ENCODE measurements around the gene MRPL33. TPM values are rescaled to one million over a fixed set of nuclear protein-coding genes. Genes with fewer than 3 reads are reported as not detected.
"Not testable (repeated sequence)": the region's sequence is repeated elsewhere in the genome, so short reads cannot be mapped to it uniquely, and the experiment has no call there.

MRPL33 gene
- polyA plus RNA-seq, 1 of the 3 experiments (the other 2 are of a cell fraction) = 132 TPM

DNA sequence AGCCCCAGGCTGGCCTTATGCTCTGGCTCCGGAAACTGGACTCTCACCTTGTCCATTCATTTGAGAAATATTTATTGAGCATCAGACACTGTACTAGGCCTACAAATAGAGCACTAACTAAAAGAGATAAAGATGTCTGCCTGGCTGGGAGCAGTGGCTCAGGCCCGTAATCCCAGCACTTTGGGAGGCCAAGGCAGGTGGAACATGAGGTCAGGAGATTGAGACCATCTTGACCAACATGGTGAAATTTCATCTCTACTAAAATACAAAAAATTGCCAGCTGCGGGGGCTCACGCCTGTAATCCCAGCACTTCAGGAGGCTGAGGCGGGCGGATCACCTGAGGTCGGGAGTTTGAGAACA lies 7.6 kb upstream of the MRPL33 start:
- Histone ChIP-seq H3K36me3 (replicated peaks in 1 of 2; ENCODE audit: control insufficient read depth in 1 of 2, insufficient read depth in 2 of 2, low read length in 1 of 2) (no peaks in the 10 kb centered on the region), H3K4me2 (no peak overlapping the region), H3K4me1 (ENCODE audit: control insufficient read depth in 1 of 2, insufficient read depth in 2 of 2, low read depth in 1 of 2, low read length in 1 of 2) (peaks cover 0 to 3% of the 10 kb centered on the region in 2 experiments; a peak in 1 of 4 replicates), H3K79me2 (ENCODE audit: insufficient read depth) (no peaks in the 10 kb centered on the region), H3K9me3 (no peaks in the 10 kb centered on the region), H2AFZ (ENCODE audit: low read depth) (no peak overlapping the region), H3K4me3 (ENCODE audit: low read depth in 2 of 2, low read length in 1 of 2) (no peak overlapping the region), H4K20me1 (ENCODE audit: insufficient read depth) (no peaks in the 10 kb centered on the region), H3K9me2 (no peaks in the 10 kb centered on the region), H3K27me3 (ENCODE audit: insufficient read depth) (no peaks in the 10 kb centered on the region), H3K9ac (no peak overlapping the region), H3F3A (replicated peaks; ENCODE audit: insufficient read depth) (peaks cover 4% of the 10 kb centered on the region), H3K27ac (ENCODE audit: low read depth in 2 of 2, low read length in 1 of 2) (no peak overlapping the region)
- CTCF ChIA-PET = interaction anchor here (1.2 to 2.3 kb wide), 3 partner anchors 9 to 797 kb away, joined by 3 to 9 read pairs (median 3); no protein-coding TSS in a partner anchor
- POLR2A ChIA-PET = no interaction called here
- DNase-seq = no peak
- WGBS (ENCODE audit: low lambda C conversion rate) = 96% methylated on average over 7 of the region's 7 CpGs
- no peak for TF ChIP-seq RFX5 (IDR thresholded peaks at IDR 0.05; ENCODE audit: low read length)
- no peak for TF ChIP-seq RCOR1 (IDR thresholded peaks at IDR 0.05; ENCODE audit: low read length)
- TF ChIP-seq, protein P1, sequence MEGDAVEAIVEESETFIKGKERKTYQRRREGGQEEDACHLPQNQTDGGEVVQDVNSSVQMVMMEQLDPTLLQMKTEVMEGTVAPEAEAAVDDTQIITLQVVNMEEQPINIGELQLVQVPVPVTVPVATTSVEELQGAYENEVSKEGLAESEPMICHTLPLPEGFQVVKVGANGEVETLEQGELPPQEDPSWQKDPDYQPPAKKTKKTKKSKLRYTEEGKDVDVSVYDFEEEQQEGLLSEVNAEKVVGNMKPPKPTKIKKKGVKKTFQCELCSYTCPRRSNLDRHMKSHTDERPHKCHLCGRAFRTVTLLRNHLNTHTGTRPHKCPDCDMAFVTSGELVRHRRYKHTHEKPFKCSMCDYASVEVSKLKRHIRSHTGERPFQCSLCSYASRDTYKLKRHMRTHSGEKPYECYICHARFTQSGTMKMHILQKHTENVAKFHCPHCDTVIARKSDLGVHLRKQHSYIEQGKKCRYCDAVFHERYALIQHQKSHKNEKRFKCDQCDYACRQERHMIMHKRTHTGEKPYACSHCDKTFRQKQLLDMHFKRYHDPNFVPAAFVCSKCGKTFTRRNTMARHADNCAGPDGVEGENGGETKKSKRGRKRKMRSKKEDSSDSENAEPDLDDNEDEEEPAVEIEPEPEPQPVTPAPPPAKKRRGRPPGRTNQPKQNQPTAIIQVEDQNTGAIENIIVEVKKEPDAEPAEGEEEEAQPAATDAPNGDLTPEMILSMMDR (IDR thresholded peaks at IDR 0.05) = no peak
- TF ChIP-seq POLR2AphosphoS5 (IDR thresholded peaks at IDR 0.05; ENCODE audit: low read depth, low read length) = no peak
- TF ChIP-seq, protein P2, sequence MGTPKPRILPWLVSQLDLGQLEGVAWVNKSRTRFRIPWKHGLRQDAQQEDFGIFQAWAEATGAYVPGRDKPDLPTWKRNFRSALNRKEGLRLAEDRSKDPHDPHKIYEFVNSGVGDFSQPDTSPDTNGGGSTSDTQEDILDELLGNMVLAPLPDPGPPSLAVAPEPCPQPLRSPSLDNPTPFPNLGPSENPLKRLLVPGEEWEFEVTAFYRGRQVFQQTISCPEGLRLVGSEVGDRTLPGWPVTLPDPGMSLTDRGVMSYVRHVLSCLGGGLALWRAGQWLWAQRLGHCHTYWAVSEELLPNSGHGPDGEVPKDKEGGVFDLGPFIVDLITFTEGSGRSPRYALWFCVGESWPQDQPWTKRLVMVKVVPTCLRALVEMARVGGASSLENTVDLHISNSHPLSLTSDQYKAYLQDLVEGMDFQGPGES (IDR thresholded peaks at IDR 0.05; ENCODE audit: low read depth, low read length) = no peak
- no peak for TF ChIP-seq RAD21 (IDR thresholded peaks at IDR 0.05; ENCODE audit: low read length)
- TF ChIP-seq SIN3A (IDR thresholded peaks at IDR 0.05; ENCODE audit: borderline replicate concordance, low read depth, low read length) = no peak
- no peak for TF ChIP-seq TAF1 (IDR thresholded peaks at IDR 0.05; ENCODE audit: borderline replicate concordance, low read depth, low read length)
- TF ChIP-seq, protein P3, sequence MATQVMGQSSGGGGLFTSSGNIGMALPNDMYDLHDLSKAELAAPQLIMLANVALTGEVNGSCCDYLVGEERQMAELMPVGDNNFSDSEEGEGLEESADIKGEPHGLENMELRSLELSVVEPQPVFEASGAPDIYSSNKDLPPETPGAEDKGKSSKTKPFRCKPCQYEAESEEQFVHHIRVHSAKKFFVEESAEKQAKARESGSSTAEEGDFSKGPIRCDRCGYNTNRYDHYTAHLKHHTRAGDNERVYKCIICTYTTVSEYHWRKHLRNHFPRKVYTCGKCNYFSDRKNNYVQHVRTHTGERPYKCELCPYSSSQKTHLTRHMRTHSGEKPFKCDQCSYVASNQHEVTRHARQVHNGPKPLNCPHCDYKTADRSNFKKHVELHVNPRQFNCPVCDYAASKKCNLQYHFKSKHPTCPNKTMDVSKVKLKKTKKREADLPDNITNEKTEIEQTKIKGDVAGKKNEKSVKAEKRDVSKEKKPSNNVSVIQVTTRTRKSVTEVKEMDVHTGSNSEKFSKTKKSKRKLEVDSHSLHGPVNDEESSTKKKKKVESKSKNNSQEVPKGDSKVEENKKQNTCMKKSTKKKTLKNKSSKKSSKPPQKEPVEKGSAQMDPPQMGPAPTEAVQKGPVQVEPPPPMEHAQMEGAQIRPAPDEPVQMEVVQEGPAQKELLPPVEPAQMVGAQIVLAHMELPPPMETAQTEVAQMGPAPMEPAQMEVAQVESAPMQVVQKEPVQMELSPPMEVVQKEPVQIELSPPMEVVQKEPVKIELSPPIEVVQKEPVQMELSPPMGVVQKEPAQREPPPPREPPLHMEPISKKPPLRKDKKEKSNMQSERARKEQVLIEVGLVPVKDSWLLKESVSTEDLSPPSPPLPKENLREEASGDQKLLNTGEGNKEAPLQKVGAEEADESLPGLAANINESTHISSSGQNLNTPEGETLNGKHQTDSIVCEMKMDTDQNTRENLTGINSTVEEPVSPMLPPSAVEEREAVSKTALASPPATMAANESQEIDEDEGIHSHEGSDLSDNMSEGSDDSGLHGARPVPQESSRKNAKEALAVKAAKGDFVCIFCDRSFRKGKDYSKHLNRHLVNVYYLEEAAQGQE (IDR thresholded peaks at IDR 0.05; ENCODE audit: low read depth, low read length) = no peak
- TF ChIP-seq MAX (IDR thresholded peaks at IDR 0.05; ENCODE audit: low read depth) = no peak

DNA sequence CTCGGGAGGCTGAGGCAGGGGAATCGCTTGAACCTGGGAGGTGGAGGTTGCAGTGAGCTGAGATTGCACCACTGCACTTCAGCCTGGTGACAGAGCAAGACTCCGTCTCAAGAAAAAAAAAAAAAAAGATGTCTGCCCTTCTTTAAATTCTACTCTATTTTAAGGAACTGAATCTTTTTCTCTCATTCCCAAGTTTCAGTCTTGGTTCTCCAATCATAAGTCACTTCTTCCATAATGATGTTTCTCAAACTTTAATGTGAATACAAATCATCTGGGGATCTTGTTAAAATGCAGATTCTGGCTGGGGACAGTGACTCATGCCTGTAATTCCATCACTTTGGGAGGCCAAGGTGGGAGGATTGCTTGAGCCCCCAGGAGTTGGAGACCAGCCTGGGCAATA lies 7.0 kb upstream of the MRPL33 start:
- DNase-seq; H3K27me3 ChIP-seq (ENCODE audit: insufficient read depth); H3K36me3 ChIP-seq (replicated peaks in 1 of 2; ENCODE audit: control insufficient read depth in 1 of 2, insufficient read depth in 2 of 2, low read length in 1 of 2); H3K4me3 ChIP-seq (ENCODE audit: low read depth in 2 of 2, low read length in 1 of 2); H2AFZ ChIP-seq (ENCODE audit: low read depth); H3K79me2 ChIP-seq (ENCODE audit: insufficient read depth); H3K4me2 ChIP-seq; H3K9ac ChIP-seq; H3K4me1 ChIP-seq (ENCODE audit: control insufficient read depth in 1 of 2, insufficient read depth in 2 of 2, low read depth in 1 of 2, low read length in 1 of 2); H4K20me1 ChIP-seq (ENCODE audit: insufficient read depth); H3F3A ChIP-seq (replicated peaks; ENCODE audit: insufficient read depth); H3K9me2 ChIP-seq; H3K9me3 ChIP-seq; POLR2A ChIA-PET; H3K27ac ChIP-seq (ENCODE audit: low read depth in 2 of 2, low read length in 1 of 2): not testable (repeated sequence)
- CTCF ChIA-PET = interaction anchor here (1.2 to 2.3 kb wide), 4 partner anchors 10 to 797 kb away, joined by 3 to 9 read pairs (median 4); no protein-coding TSS in a partner anchor
- WGBS (ENCODE audit: low lambda C conversion rate) = 89% methylated on average over 3 of the region's 3 CpGs

All from SK-N-SH (cell line).